ENCODE results near the gene SNN.

- TF ChIP-seq CTCF (conservative IDR thresholded peaks at IDR 0.05) (no peak), EZH2 (IDR thresholded peaks at IDR 0.05; ENCODE audit: low read depth) (no peak)
These were observed 10.0 kb downstream of the SNN start for GRCh38 chr16:11677959-11678881.
